G401 (cell line): ENCODE results near the gene KRTAP2-3. TPM values are rescaled to one million over a fixed set of nuclear protein-coding genes. Genes with fewer than 3 reads are reported as not detected.
"Not testable (repeated sequence)": the region's sequence is repeated elsewhere in the genome, so short reads cannot be mapped to it uniquely, and the experiment has no call there.

Experiments used
- DNase-seq: peaks from one replicate; pipeline ENCODE4 v3.0.0-alpha.2; 2015; ENCODE audit warnings: low spot score
- in situ Hi-C: cut with HindIII; loops from 2 replicates; pipeline ENCODE4 v1.10.0; 2016; ENCODE audit warnings: low sequenced_read_pairs, mixed read lengths
- total RNA-seq: library from RNA; depleted of rRNA; stranded (reverse); fragments of >200 nt; shearing (Covaris generic); gene quantifications from 2 replicates; pipeline ENCODE4 v1.2.3, GENCODE V29; 2014; rRNA removed

The KRTAP2-3 gene
- total RNA-seq, result not detected in 2 replicates

GRCh38 chr17:41060052-41060604 lies at the start of gene KRTAP2-3:
TSS of gene KRTAP2-3 (minus strand) at chr17:41060114. CDS start at chr17:41060050, 64 bp downstream.
- in situ Hi-C loops, result no loop called here
- no peak for DNase-seq

- in situ Hi-C loops, result not testable (repeated sequence)
These were observed 48.9 kb upstream of the KRTAP2-3 start for GRCh38 chr17:41108728-41109386.

GRCh38 chr17:41107941-41108450 lies 48.1 kb upstream of the KRTAP2-3 start:
- no peak for DNase-seq
- in situ Hi-C loops, result no loop called here

More at GRCh38 chr17:41108728-41109386, 48.9 kb upstream of the KRTAP2-3 start:
- DNase-seq, result not testable (repeated sequence)

GRCh38 chr17:41105347-41105746 lies 45.4 kb upstream of the KRTAP2-3 start, which contains the start of gene KRTAP4-9:
TSS of gene KRTAP4-9 (plus strand) at chr17:41105389. CDS start at chr17:41105389, 0 bp downstream.
- in situ Hi-C loops, DNase-seq: not testable (repeated sequence)

- DNase-seq, in situ Hi-C loops: not testable (repeated sequence)
These were observed 44.6 kb upstream of the KRTAP2-3 start for GRCh38 chr17:41104386-41105038.

- DNase-seq, result no peak
- in situ Hi-C loops, result no loop called here
These were observed 44.0 kb upstream of the KRTAP2-3 start for GRCh38 chr17:41103896-41104295.

- in situ Hi-C loops, result no loop called here
- DNase-seq, result no peak
These were observed 41.8 kb upstream of the KRTAP2-3 start, which contains the start of gene KRTAP4-16 for GRCh38 chr17:41101586-41102259. TSS of gene KRTAP4-16 (minus strand) at chr17:41102209. CDS start at chr17:41102209, 0 bp downstream.

- in situ Hi-C loops, DNase-seq: not testable (repeated sequence)
These were observed 40.0 kb upstream of the KRTAP2-3 start for GRCh38 chr17:41099682-41100480.

GRCh38 chr17:41098481-41098880 lies 38.6 kb upstream of the KRTAP2-3 start:
- DNase-seq, result no peak
- in situ Hi-C loops, result no loop called here

- in situ Hi-C loops, result no loop called here
- DNase-seq, result no peak
These were observed 38.1 kb upstream of the KRTAP2-3 start, which contains the start of gene KRTAP4-8 for GRCh38 chr17:41098042-41098441. TSS of gene KRTAP4-8 (minus strand) at chr17:41098142. CDS start at chr17:41098084, 58 bp downstream.

- in situ Hi-C loops, result no loop called here
- DNase-seq, result no peak
These were observed 36.1 kb upstream of the KRTAP2-3 start for GRCh38 chr17:41096055-41096454.

- DNase-seq, in situ Hi-C loops: not testable (repeated sequence)
These were observed 28.9 kb upstream of the KRTAP2-3 start for GRCh38 chr17:41088760-41089352.

- in situ Hi-C loops, DNase-seq: not testable (repeated sequence)
These were observed 24.4 kb upstream of the KRTAP2-3 start, which contains the start of gene KRTAP4-7 for GRCh38 chr17:41084100-41084856. TSS of gene KRTAP4-7 (plus strand) at chr17:41084150. CDS start at chr17:41084207, 57 bp downstream.

- in situ Hi-C loops, DNase-seq: not testable (repeated sequence)
These were observed 23.5 kb upstream of the KRTAP2-3 start for GRCh38 chr17:41083427-41083826.

- no peak for DNase-seq
- in situ Hi-C loops, result no loop called here
These were observed 22.7 kb upstream of the KRTAP2-3 start for GRCh38 chr17:41082626-41083025.

- in situ Hi-C loops, result no loop called here
- no peak for DNase-seq
These were observed 16.9 kb upstream of the KRTAP2-3 start for GRCh38 chr17:41076788-41077187.

- in situ Hi-C loops, result no loop called here
- DNase-seq, result no peak
These were observed 13.8 kb upstream of the KRTAP2-3 start for GRCh38 chr17:41073676-41074075.
